GM18505 (cell line): ENCODE data around the gene TSPO.

Experiments
- ATAC-seq: cut with Tn5 transposase; IDR thresholded peaks from one replicate; pipeline ENCODE4 v1.9.1; 2021; ENCODE audit not compliant: unreplicated experiment
- POLR2A ChIP-seq: IDR thresholded peaks from 4 replicates; pipeline ENCODE4 v1.6.1; 2011; ENCODE audit warnings: borderline replicate concordance; ENCODE audit not compliant: insufficient read depth, insufficient read length; ENCODE audit errors: extremely low read depth

The TSPO gene

GRCh38 chr22:43186272-43187170 is 35.2 kb downstream of the TSPO start, which contains the start of gene TTLL12:
Gene TTLL12, minus strand, starts transcription at chr22:43187134. Its CDS starts 65 bp downstream, at chr22:43187069.
- peak; percentile 54 for ATAC-seq
- peak; percentile 75 for TF ChIP-seq POLR2A

- TF ChIP-seq POLR2A, result peak; percentile 99
- peak; percentile 79 for ATAC-seq
These were observed 36.1 kb downstream of the TSPO start for GRCh38 chr22:43187171-43188099.

- ATAC-seq, result no peak
- TF ChIP-seq POLR2A, result no peak
These were observed 37.6 kb downstream of the TSPO start for GRCh38 chr22:43188829-43189545.

- TF ChIP-seq POLR2A, result no peak
- no peak for ATAC-seq
These were observed 40.5 kb downstream of the TSPO start for GRCh38 chr22:43191831-43192230.

GRCh38 chr22:43197271-43197941 is 46.0 kb downstream of the TSPO start:
- no peak for ATAC-seq

GRCh38 chr22:43198126-43198525 is 46.8 kb downstream of the TSPO start:
- no peak for TF ChIP-seq POLR2A
- ATAC-seq, result no peak

More at GRCh38 chr22:43197271-43197941, 46.0 kb downstream of the TSPO start:
- no peak for TF ChIP-seq POLR2A

- TF ChIP-seq POLR2A, result no peak
- ATAC-seq, result no peak
These were observed 47.6 kb downstream of the TSPO start for GRCh38 chr22:43198936-43199335.

GRCh38 chr22:43199541-43199940 is 48.2 kb downstream of the TSPO start:
- TF ChIP-seq POLR2A, result no peak
- no peak for ATAC-seq

- no peak for TF ChIP-seq POLR2A
- ATAC-seq, result no peak
These were observed 48.7 kb downstream of the TSPO start for GRCh38 chr22:43200031-43200430.

GRCh38 chr22:43200555-43200954 is 49.2 kb downstream of the TSPO start:
- TF ChIP-seq POLR2A, result no peak
- ATAC-seq, result no peak

GRCh38 chr22:43201486-43202219 is 50.3 kb downstream of the TSPO start:
- ATAC-seq, result no peak
- TF ChIP-seq POLR2A, result no peak

- no peak for TF ChIP-seq POLR2A
- ATAC-seq, result no peak
These were observed 51.0 kb downstream of the TSPO start for GRCh38 chr22:43202326-43202725.

GRCh38 chr22:43202756-43203410 is 51.5 kb downstream of the TSPO start:
- ATAC-seq, result no peak
- no peak for TF ChIP-seq POLR2A
